Cardiac fibroblast (primary cell): ENCODE data around the gene P2RY12.
A peak's percentile ranks its signal among the peaks of the same experiment; 100 is the strongest.

Experiments
- DNase-seq, 2 donors: peaks; one replicate each; pipeline versions ENCODE4 v3.0.0 to v3.0.0-alpha.2; 2010; ENCODE audit warnings: low read depth in 2 of 2
- H3K4me3 ChIP-seq, 2 donors: replicated peaks in 1 of 2; 1 replicate in 1 of 2; 2 replicates in 1 of 2; pipeline ENCODE4 v1.5.1; 2011; ENCODE audit warnings: low read depth in 2 of 2, low read length in 2 of 2, mild to moderate bottlenecking in 2 of 2, moderate library complexity in 1 of 2
- TF ChIP-seq, protein P1 (sequence below): IDR thresholded peaks from one replicate; pipeline ENCODE4 v1.5.1; 2011; ENCODE audit warnings: low read depth, mild to moderate bottlenecking, low read length, inconsistent platforms

Gene P2RY12

GRCh38 chr3:151410891-151411559 lies 26.5 kb upstream of the P2RY12 start:
- no peak overlapping the region for H3K4me3 ChIP-seq
- DNase-seq, result peak in 1 of 2 donors; percentile 30
- TF ChIP-seq, protein P1, sequence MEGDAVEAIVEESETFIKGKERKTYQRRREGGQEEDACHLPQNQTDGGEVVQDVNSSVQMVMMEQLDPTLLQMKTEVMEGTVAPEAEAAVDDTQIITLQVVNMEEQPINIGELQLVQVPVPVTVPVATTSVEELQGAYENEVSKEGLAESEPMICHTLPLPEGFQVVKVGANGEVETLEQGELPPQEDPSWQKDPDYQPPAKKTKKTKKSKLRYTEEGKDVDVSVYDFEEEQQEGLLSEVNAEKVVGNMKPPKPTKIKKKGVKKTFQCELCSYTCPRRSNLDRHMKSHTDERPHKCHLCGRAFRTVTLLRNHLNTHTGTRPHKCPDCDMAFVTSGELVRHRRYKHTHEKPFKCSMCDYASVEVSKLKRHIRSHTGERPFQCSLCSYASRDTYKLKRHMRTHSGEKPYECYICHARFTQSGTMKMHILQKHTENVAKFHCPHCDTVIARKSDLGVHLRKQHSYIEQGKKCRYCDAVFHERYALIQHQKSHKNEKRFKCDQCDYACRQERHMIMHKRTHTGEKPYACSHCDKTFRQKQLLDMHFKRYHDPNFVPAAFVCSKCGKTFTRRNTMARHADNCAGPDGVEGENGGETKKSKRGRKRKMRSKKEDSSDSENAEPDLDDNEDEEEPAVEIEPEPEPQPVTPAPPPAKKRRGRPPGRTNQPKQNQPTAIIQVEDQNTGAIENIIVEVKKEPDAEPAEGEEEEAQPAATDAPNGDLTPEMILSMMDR, result no peak

DNA sequence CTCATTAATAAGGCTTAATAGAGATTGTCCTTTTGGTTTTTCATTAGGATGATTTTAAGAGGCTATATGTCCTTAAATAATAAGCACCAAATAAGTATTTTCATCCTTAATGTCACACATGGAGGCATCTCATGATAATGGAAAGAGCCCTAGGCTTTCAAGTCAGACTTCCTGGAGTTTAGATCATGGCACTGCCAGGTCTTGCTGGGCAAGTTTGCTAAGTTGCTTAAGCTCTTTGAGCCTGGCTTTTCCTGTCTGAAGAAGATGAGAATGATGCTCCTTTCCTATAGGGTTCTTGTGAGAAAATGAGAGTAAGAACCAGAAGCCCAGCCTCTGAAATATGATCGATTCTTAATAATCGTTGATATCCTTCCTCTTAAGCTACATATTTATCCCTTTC lies 23.4 kb upstream of the P2RY12 start:
- TF ChIP-seq, protein P1, result no peak
- no peak for DNase-seq
- H3K4me3 ChIP-seq, result no peak overlapping the region

DNA sequence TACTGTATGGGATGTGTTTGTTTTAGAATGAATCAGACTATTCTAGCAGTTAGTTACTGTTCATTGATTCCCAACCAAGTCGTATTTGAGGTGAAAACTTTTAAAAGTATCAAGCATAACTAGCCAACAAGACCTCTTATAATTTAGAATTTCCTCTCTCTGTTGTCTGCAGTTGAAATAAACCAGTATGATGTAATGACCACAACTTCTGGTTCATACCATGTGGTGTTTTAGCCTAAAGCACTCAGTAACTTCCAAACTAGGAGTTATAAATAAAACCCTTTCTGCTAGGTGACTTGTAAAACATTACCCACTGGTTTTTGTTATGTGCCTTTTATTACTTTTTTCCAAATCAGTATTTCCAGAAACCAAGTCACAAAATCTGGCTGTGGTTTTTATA lies 19.8 kb upstream of the P2RY12 start:
- peak; percentile 31 to 39 for DNase-seq
- no peak overlapping the region for H3K4me3 ChIP-seq
- TF ChIP-seq, protein P1, result no peak

GRCh38 chr3:151403246-151403645 lies 18.7 kb upstream of the P2RY12 start:
- H3K4me3 ChIP-seq, result no peak overlapping the region
- TF ChIP-seq, protein P1, result no peak
- DNase-seq, result peak; percentile 60 to 78

- TF ChIP-seq, protein P1, result no peak
- DNase-seq, result no peak
- no peak overlapping the region for H3K4me3 ChIP-seq
These were observed 17.8 kb upstream of the P2RY12 start for GRCh38 chr3:151402349-151402748.

DNA sequence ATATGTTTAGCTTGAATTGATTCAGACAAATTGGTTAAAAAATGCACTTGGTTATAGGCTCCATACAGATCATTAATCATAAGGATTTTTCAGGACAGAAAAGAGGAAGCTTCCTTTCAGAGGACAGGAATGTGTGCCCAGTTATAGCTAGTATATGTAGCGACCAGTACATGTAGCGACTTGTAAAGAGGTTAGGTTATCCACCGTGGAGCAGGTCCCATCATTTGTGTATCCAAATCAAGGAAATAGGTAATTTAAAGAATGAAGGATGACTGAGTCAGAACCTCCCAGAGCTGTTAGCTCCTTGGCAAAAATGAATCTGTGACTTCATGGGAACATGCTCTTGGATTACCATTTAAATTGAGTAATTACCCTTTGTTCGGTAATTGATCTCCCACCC lies 15.8 kb upstream of the P2RY12 start:
- H3K4me3 ChIP-seq, result no peak overlapping the region
- TF ChIP-seq, protein P1, result no peak
- no peak for DNase-seq

- DNase-seq, result no peak
- TF ChIP-seq, protein P1, result no peak
- no peak overlapping the region for H3K4me3 ChIP-seq
These were observed 14.3 kb upstream of the P2RY12 start for GRCh38 chr3:151398895-151399294.
